Prostate gland (tissue), 2 donors: ENCODE measurements around the gene NHS.

Experiments used
- POLR2A ChIP-seq: fragments of 450-650 bp; IDR thresholded peaks from one replicate; pipeline ENCODE4 v1.6.1; 2016; ENCODE audit warnings: antibody characterized with exemption, mild to moderate bottlenecking
- TF ChIP-seq, protein P1 (sequence below), 4 experiments: fragments of 200-600 bp in 2 of 4; fragments of 450-650 bp in 2 of 4; sonication (generic) in 2 of 4; IDR thresholded peaks; 1 replicate in 3 of 4; 2 replicates in 1 of 4; pipeline ENCODE4 v1.5.1; 2016 to 2019; ENCODE audit warnings: antibody characterized with exemption in 4 of 4, mild to moderate bottlenecking in 2 of 4, moderate library complexity in 2 of 4

- no peak for TF ChIP-seq POLR2A
- TF ChIP-seq, protein P1, sequence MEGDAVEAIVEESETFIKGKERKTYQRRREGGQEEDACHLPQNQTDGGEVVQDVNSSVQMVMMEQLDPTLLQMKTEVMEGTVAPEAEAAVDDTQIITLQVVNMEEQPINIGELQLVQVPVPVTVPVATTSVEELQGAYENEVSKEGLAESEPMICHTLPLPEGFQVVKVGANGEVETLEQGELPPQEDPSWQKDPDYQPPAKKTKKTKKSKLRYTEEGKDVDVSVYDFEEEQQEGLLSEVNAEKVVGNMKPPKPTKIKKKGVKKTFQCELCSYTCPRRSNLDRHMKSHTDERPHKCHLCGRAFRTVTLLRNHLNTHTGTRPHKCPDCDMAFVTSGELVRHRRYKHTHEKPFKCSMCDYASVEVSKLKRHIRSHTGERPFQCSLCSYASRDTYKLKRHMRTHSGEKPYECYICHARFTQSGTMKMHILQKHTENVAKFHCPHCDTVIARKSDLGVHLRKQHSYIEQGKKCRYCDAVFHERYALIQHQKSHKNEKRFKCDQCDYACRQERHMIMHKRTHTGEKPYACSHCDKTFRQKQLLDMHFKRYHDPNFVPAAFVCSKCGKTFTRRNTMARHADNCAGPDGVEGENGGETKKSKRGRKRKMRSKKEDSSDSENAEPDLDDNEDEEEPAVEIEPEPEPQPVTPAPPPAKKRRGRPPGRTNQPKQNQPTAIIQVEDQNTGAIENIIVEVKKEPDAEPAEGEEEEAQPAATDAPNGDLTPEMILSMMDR (IDR thresholded peaks at IDR 0.05): no peak
These were observed 37.7 kb downstream of the NHS start for GRCh38 chrX:17412692-17413091.
